ENCODE data around the gene NPHP1. TPM values are rescaled to one million over a fixed set of nuclear protein-coding genes. Genes with fewer than 3 reads are reported as not detected.
"Not testable (repeated sequence)": the region's sequence is repeated elsewhere in the genome, so short reads cannot be mapped to it uniquely, and the experiment has no call there.

NPHP1 gene
- total RNA-seq, 1 donor from 2014 or later: 2.6 TPM

- not testable (repeated sequence) for H3K27ac Mint-ChIP-seq (ENCODE audit: unreplicated experiment); H3K4me1 Mint-ChIP-seq (ENCODE audit: low read depth); H3K27me3 Mint-ChIP-seq (ENCODE audit: low read depth); DNase-seq (ENCODE audit: low spot score); H3K4me3 Mint-ChIP-seq (ENCODE audit: unreplicated experiment); H3K36me3 Mint-ChIP-seq (ENCODE audit: low read depth); H3K9me3 Mint-ChIP-seq (ENCODE audit: low read depth)
Observed at GRCh38 chr2:110083162-110083561, 121.7 kb downstream of the NPHP1 start.

DNA sequence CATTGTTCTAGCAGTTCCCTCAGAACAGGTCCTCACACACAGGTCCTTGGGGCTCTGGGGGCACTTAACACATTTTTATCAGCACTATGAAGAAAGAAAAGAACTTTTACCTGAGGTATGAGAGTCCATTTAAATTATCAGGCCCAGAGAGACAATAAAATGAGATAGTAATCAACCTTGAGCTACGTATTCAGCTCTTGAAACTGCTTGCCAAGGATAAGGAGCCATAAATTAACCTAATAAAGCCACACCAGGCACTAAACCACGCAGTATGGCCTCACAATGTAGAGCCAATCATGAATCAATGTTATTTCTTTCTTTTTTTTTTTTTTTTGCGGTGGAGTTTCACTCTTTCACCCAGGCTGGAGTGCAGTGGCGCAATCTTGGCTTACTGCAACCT is 126.7 kb downstream of the NPHP1 start:
- not testable (repeated sequence) for H3K36me3 Mint-ChIP-seq (ENCODE audit: low read depth); H3K27me3 Mint-ChIP-seq (ENCODE audit: low read depth); H3K4me3 Mint-ChIP-seq (ENCODE audit: unreplicated experiment); H3K4me1 Mint-ChIP-seq (ENCODE audit: low read depth); H3K9me3 Mint-ChIP-seq (ENCODE audit: low read depth); DNase-seq (ENCODE audit: low spot score); H3K27ac Mint-ChIP-seq (ENCODE audit: unreplicated experiment)

DNA sequence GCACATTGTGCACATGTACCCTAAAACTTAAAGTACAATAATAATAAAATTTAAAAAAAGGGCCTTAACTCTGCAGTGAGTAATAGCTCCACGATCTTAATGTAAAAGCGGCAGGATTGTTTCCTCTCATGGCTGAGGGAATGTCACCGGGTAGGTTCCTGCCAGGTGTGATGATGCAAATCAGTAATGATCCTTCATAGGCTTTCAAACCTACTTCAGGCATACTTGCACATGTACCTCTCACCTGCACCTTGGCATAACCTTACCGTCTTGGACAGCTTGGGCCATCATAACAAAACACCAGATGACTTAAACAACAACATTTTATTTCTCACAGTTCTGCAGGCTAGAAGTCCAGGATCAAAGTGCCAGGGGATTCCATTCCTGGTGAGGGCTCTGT is 128.9 kb downstream of the NPHP1 start:
- H3K36me3 Mint-ChIP-seq (ENCODE audit: low read depth); H3K27ac Mint-ChIP-seq (ENCODE audit: unreplicated experiment); H3K4me3 Mint-ChIP-seq (ENCODE audit: unreplicated experiment); DNase-seq (ENCODE audit: low spot score); H3K9me3 Mint-ChIP-seq (ENCODE audit: low read depth); H3K27me3 Mint-ChIP-seq (ENCODE audit: low read depth); H3K4me1 Mint-ChIP-seq (ENCODE audit: low read depth): not testable (repeated sequence)

Small RNA genes within 50 kb of the gene (microRNA-seq; reads per million reads assigned to microRNA genes)
- not detected for gene MIR4436B1 (ENCODE audit: borderline number of aligned reads)

Other genes with a start within 250 kb of the NPHP1 start
- 0.60 to 0.85 TPM (median 0.82 TPM) in 3 replicates for gene MALL, start 89.2 kb downstream of the NPHP1 start, total RNA-seq
- 12.5 to 25.6 TPM (median 17.3 TPM) in 3 replicates for gene MTLN, start 7.5 kb upstream of the NPHP1 start, total RNA-seq